Sigmoid colon (tissue), 7 donors: ENCODE data around the gene NEURL4. TPM values are rescaled to one million over a fixed set of nuclear protein-coding genes. Genes with fewer than 3 reads are reported as not detected.
"Not testable (repeated sequence)": the region's sequence is repeated elsewhere in the genome, so short reads cannot be mapped to it uniquely, and the experiment has no call there.

Experiments
- DNase-seq: peaks from one replicate; pipeline ENCODE4 v3.0.0-alpha.2; 2019
- H3K27ac ChIP-seq, 4 donors: fragments of 200-600 bp; sonication (generic); one replicate each; pipeline ENCODE4 v1.5.1; 2016 to 2019; ENCODE audit warnings: mild to moderate bottlenecking in 1 of 4
- H3K27me3 ChIP-seq, 3 donors: fragments of 200-600 bp; sonication (generic); one replicate each; pipeline ENCODE4 v1.5.1; 2019; ENCODE audit warnings: mild to moderate bottlenecking in 1 of 3
- H3K36me3 ChIP-seq, 4 donors: fragments of 200-600 bp; sonication (generic); one replicate each; pipeline ENCODE4 v1.5.1; 2016 to 2019
- H3K4me1 ChIP-seq, 4 donors: fragments of 200-600 bp; sonication (generic); one replicate each; pipeline ENCODE4 v1.5.1; 2017 to 2019
- H3K4me3 ChIP-seq, 4 donors: fragments of 200-600 bp; sonication (generic); one replicate each; pipeline ENCODE4 v1.5.1; 2017 to 2019; ENCODE audit warnings: mild to moderate bottlenecking in 2 of 4, moderate library complexity in 1 of 4
- H3K9me3 ChIP-seq, 4 donors: fragments of 200-600 bp in 3 of 4; sonication (generic) in 3 of 4; one replicate each; pipeline versions ENCODE4 v1.5.1 to v1.6.1; 2013 to 2019
- EP300 ChIP-seq, 4 donors: sonication (generic); formaldehyde crosslinking; IDR thresholded peaks; one replicate each; pipeline ENCODE4 v1.6.1; 2017; ENCODE audit warnings: antibody characterized with exemption in 4 of 4
- POLR2A ChIP-seq, 2 donors: fragments of 450-650 bp; IDR thresholded peaks; one replicate each; pipeline ENCODE4 v1.6.1; 2016; ENCODE audit warnings: antibody characterized with exemption in 2 of 2, mild to moderate bottlenecking in 2 of 2, moderate library complexity in 2 of 2
- POLR2AphosphoS5 ChIP-seq, 4 donors: sonication (generic); formaldehyde crosslinking; IDR thresholded peaks; one replicate each; pipeline ENCODE4 v1.6.1; 2017; ENCODE audit warnings: antibody characterized with exemption in 4 of 4
- WGBS, 2 donors: extraction: QIAGEN DNeasy Blood & Tissue Kit; methylation state at CpG; one replicate each; pipeline ENCODE4 v1.1.7; 2013; 5-methylcytosine and 5-hydroxymethylcytosine counted together
- intact Hi-C: fragments of 100-400 bp; cut with DNase I; formaldehyde crosslinking; loops from one replicate; pipeline ENCODE4 v1.15.1; 2023
- polyA plus RNA-seq, 3 donors: library from polyadenylated mRNA; stranded (reverse); fragments of 200-250 nt; gene quantifications; one replicate each; pipeline ENCODE4 v1.2.3, GENCODE V29; 2013
- total RNA-seq, 4 donors: library from RNA; depleted of rRNA; stranded (reverse); fragments of >200 nt; gene quantifications; one replicate each; pipeline ENCODE4 v1.1.0, GENCODE V29; 2016
- TF ChIP-seq, protein P1 (sequence below), 4 experiments: fragments of 450-650 bp in 3 of 4; fragments of 200-600 bp in 1 of 4; IDR thresholded peaks; one replicate each; pipeline ENCODE4 v1.5.1; 2016 to 2019; ENCODE audit warnings: antibody characterized with exemption in 4 of 4, mild to moderate bottlenecking in 3 of 4, moderate library complexity in 2 of 4
- donor health status: healthy with polysubstance abuse.
- donor health status: Bipolar disorder and iron deficiency.
- donor health status: healthy.

Gene NEURL4
- total and polyA plus RNA-seq, 7 donors, result 6.0 to 31.6 (median 16.7) TPM

DNA sequence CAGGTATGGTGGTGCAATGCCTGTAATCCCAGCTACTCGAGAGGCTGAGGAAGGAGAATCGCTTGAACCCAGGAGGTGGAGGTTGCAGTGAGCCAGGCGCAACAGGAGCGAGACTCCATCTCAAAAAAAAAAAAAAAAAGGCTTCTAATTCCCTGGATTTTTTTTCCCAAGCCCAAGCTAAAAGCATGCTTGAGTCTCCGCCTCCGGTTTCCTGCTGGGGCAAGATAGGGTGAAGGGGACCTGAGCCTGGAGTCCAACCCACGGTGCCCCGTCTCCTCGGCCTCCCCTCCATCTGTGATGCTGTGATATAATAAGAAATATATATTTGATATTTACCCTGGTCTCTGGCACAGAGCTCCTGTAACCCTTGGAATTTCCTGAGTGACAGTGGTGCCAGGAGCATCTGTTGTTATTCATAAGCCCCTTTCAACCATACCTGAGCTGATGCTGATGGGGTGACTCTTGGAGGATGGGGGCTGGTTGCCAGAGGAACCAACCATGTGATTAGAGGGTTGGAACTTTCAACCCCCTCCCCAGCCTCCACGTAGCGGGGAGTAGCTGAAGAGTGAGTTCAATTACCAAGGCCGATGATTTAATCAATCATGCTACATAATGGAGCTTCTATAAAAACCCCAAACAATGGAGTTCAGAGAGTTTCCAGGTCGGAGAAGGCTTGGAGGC lies 38.9 kb upstream of the NEURL4 start:
- WGBS, 2 donors, result 80 to 87% methylated on average over 13 of the region's 13 CpGs
- Histone ChIP-seq H3K27ac (no peak overlapping the region), H3K9me3 (no peaks in the 10 kb centered on the region), H3K27me3 (no peaks in the 10 kb centered on the region), H3K4me3 (no peak overlapping the region), H3K4me1 (no peaks in the 10 kb centered on the region), H3K36me3 (no peaks in the 10 kb centered on the region)
- TF ChIP-seq POLR2A (IDR thresholded peaks at IDR 0.05) (no peak), POLR2AphosphoS5 (IDR thresholded peaks at IDR 0.05) (no peak), EP300 (IDR thresholded peaks at IDR 0.05) (no peak)
- TF ChIP-seq, protein P1, sequence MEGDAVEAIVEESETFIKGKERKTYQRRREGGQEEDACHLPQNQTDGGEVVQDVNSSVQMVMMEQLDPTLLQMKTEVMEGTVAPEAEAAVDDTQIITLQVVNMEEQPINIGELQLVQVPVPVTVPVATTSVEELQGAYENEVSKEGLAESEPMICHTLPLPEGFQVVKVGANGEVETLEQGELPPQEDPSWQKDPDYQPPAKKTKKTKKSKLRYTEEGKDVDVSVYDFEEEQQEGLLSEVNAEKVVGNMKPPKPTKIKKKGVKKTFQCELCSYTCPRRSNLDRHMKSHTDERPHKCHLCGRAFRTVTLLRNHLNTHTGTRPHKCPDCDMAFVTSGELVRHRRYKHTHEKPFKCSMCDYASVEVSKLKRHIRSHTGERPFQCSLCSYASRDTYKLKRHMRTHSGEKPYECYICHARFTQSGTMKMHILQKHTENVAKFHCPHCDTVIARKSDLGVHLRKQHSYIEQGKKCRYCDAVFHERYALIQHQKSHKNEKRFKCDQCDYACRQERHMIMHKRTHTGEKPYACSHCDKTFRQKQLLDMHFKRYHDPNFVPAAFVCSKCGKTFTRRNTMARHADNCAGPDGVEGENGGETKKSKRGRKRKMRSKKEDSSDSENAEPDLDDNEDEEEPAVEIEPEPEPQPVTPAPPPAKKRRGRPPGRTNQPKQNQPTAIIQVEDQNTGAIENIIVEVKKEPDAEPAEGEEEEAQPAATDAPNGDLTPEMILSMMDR (IDR thresholded peaks at IDR 0.05), result no peak
- intact Hi-C loops, result no loop called here
- DNase-seq, result no peak

DNA sequence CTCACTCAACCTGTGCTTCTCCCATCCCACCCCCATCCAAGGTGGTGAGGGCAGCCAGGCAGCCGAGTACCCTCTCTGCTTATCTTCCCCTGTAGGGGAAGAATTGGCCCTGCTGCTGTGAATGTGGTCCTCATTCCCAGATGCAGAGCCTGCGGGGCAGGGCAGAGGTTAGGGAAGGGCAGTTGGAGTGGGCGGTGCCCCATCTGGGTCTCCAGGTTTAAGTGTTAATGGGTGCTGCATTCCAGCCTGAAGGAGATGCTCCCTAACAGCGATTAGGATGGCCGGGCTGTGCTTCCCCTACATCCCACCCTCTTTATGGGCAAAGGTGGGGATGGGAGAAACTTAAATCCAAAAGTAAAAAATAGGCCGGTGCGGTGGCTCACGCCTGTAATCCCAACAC lies 37.9 kb upstream of the NEURL4 start:
- intact Hi-C loops, result no loop called here
- H3K36me3 ChIP-seq, result no peaks in the 10 kb centered on the region
- no peak for DNase-seq
- WGBS, 2 donors, result 86 to 87% methylated on average over 8 of the region's 8 CpGs
- no peaks in the 10 kb centered on the region for H3K9me3 ChIP-seq
- TF ChIP-seq, protein P1 (IDR thresholded peaks at IDR 0.05), result no peak
- no peak for TF ChIP-seq POLR2AphosphoS5 (IDR thresholded peaks at IDR 0.05)
- TF ChIP-seq POLR2A (IDR thresholded peaks at IDR 0.05), result no peak
- no peak for TF ChIP-seq EP300 (IDR thresholded peaks at IDR 0.05)
- no peak overlapping the region for H3K4me3 ChIP-seq
- no peaks in the 10 kb centered on the region for H3K4me1 ChIP-seq
- no peak overlapping the region for H3K27ac ChIP-seq
- H3K27me3 ChIP-seq, result no peaks in the 10 kb centered on the region

DNA sequence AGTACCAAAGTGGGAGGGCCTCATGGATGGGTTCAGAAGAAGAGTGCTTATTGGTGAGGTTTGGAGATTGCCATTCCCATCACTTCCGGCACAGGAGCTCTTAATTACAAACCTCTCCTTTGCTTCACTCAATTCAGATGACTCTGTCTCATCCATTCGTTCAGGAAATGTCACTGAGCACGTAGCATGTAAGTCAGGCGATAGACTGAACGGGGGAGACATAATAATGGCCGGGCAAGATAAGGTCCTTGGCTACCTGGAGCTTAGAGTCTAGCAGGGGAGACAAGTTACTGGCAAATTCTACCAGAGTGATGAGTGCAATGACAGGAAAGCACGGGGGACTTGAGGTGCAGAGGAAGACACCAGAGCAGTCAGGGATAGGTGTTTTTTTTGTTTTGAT lies 36.8 kb upstream of the NEURL4 start:
- H3K27me3 ChIP-seq, H3K4me1 ChIP-seq, intact Hi-C loops, H3K9me3 ChIP-seq, H3K36me3 ChIP-seq, DNase-seq, H3K4me3 ChIP-seq, H3K27ac ChIP-seq: not testable (repeated sequence)
- WGBS, 2 donors, result 92% methylated on average over 6 of the region's 7 CpGs

DNA sequence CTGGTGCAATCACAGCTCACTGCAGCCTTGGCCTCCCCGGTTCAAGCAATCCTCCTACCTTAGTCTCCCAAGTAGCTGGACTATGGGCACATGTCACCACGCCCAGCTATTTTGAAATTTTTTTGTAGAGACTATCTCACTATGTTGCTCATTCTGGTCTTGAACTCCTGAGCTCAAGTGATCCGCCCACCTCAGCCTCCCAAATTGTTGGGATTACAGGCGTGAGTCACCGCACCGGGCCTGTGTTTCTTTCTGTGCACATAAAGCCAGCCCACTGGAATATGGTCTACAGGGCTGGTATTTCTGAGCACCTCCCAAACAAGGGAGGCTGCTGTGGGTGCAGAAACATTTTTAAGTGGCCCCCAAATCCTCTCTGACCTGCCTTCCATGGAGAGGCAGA lies 34.2 kb upstream of the NEURL4 start:
- TF ChIP-seq POLR2A (IDR thresholded peaks at IDR 0.05), result no peak
- TF ChIP-seq POLR2AphosphoS5 (IDR thresholded peaks at IDR 0.05), result no peak
- TF ChIP-seq, protein P1 (IDR thresholded peaks at IDR 0.05), result no peak
- TF ChIP-seq EP300 (IDR thresholded peaks at IDR 0.05), result no peak
- Histone ChIP-seq H3K27me3 (no peaks in the 10 kb centered on the region), H3K27ac (no peak overlapping the region), H3K36me3 (no peaks in the 10 kb centered on the region), H3K4me3 (no peak overlapping the region), H3K9me3 (no peaks in the 10 kb centered on the region), H3K4me1 (no peaks in the 10 kb centered on the region)
- no peak for DNase-seq
- WGBS, 2 donors, result 91 to 93% methylated on average over 6 of the region's 6 CpGs
- intact Hi-C loops, result no loop called here

DNA sequence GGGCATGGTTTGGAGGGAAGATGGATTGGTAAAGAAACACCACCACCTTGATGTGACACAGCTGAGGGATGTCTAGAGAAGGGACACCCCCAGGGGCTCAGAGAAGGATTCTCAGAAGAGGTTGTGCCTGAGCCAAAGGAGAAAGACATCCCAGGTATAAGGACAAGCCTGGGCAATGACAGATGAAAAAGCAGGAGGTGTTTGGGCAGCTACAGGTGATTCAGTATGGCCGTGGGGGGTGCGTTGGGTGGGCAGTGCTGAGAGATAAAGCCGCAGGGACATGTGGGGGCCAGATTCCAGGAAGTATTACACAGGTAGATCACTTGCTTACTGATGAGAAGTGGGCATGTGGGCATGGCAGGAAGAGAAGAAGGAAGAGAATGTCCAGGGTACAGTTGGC lies 32.8 kb upstream of the NEURL4 start:
- no peak for DNase-seq
- intact Hi-C loops, result no loop called here
- H3K27ac ChIP-seq, result no peak overlapping the region
- H3K4me3 ChIP-seq, result no peak overlapping the region
- H3K9me3 ChIP-seq, result no peaks in the 10 kb centered on the region
- 63 to 82% methylated on average over 3 of the region's 3 CpGs for WGBS, 2 donors
- TF ChIP-seq, protein P1 (IDR thresholded peaks at IDR 0.05), result no peak
- TF ChIP-seq POLR2A (IDR thresholded peaks at IDR 0.05), result no peak
- H3K36me3 ChIP-seq, result no peaks in the 10 kb centered on the region
- H3K27me3 ChIP-seq, result no peaks in the 10 kb centered on the region
- no peaks in the 10 kb centered on the region for H3K4me1 ChIP-seq
